ENCODE measurements around the gene C16orf92.

- TF ChIP-seq EZH2 (IDR thresholded peaks at IDR 0.05; ENCODE audit: insufficient read depth, low read length): no peak
- TF ChIP-seq, protein P1, sequence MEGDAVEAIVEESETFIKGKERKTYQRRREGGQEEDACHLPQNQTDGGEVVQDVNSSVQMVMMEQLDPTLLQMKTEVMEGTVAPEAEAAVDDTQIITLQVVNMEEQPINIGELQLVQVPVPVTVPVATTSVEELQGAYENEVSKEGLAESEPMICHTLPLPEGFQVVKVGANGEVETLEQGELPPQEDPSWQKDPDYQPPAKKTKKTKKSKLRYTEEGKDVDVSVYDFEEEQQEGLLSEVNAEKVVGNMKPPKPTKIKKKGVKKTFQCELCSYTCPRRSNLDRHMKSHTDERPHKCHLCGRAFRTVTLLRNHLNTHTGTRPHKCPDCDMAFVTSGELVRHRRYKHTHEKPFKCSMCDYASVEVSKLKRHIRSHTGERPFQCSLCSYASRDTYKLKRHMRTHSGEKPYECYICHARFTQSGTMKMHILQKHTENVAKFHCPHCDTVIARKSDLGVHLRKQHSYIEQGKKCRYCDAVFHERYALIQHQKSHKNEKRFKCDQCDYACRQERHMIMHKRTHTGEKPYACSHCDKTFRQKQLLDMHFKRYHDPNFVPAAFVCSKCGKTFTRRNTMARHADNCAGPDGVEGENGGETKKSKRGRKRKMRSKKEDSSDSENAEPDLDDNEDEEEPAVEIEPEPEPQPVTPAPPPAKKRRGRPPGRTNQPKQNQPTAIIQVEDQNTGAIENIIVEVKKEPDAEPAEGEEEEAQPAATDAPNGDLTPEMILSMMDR (IDR thresholded peaks at IDR 0.05; ENCODE audit: insufficient read depth, low read depth, low read length): no peak
These were observed 2.2 kb downstream of the C16orf92 start for GRCh38 chr16:30025156-30025555.
